Activated CD4-positive, alpha-beta T cell treated with anti-CD3 and anti-CD28 coated beads for 4 hours (primary cell): ENCODE measurements around the gene OR6B1.
"Not testable (repeated sequence)": the region's sequence is repeated elsewhere in the genome, so short reads cannot be mapped to it uniquely, and the experiment has no call there.

Source experiments
- DNase-seq, 2 donors: peaks; one replicate each; pipeline ENCODE4 v3.0.0-alpha.2; 2020

Gene OR6B1

DNA sequence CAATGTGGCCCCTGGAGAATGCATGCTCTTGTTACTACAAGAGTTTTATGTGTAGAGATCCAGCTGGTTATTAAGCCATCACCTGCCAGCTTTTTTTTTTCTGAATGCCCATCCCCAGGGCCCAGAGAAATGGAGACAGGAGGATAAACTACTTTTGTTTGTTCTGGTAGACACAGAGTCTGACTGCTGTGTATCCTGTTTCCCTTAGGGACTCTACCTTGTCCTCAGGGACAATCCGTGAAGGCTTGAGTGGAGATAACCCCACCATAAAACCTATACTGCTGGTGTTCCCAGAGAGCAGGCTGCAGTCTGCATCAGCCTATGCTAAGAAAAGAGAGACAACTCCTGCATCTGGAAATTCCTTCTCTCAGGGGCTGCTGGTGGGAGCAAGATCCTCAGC is 48.5 kb downstream of the OR6B1 start, which contains the start of gene OR2A5:
Gene OR2A5, plus strand, starts transcription at position 301 of the 400 bp plus-strand sequence. CDS start 1,454 bp downstream, outside the sequence.
- DNase-seq: no peak

DNA sequence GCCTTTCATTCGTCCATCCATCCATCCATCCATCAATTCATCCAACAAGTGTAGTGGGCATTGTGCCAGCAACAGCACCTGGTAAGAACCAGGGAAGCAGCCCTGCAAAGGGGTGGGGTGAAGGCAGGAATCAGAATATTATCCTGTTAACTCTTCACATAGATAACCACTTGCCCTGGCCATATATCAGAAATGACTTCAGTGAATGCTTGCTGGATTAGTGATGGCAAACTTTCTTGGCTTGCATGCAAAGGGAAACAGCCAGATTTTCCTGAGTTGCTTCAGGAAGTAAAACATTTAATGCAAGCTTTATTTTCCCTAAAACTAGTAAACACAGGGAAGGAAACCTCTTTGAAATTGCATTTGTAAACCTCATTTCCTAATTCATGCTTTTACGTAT is 49.4 kb downstream of the OR6B1 start:
- no peak for DNase-seq

DNA sequence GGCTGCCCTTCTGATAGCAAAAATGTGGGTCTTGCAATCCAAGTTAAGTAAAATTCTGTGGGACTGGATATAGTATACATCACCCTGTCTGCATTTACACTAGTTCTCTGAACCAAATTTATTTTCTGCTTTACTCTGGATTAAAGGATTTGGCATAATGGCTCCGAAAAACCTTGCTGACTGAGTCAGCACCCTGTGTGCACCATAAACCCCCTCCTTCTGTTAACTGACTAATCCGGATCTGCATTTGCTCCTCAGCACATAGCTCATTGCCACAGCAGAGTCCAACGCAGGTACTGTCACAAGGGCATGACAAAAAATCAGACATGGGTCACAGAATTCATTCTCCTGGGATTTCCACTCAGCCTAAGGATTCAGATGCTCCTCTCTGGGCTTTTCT is 50.0 kb downstream of the OR6B1 start:
- DNase-seq: no peak

DNA sequence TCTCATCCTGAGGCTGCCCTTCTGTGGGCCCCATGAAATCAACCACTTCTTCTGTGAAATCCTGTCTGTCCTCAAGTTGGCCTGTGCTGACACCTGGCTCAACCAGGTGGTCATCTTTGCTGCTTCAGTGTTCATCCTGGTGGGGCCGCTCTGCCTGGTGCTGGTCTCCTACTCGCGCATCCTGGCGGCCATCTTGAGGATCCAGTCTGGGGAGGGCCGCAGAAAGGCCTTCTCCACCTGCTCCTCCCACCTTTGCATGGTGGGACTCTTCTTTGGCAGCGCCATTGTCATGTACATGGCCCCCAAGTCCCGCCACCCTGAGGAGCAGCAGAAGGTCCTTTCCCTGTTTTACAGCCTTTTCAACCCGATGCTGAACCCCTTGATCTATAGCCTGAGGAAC is 50.8 kb downstream of the OR6B1 start:
- DNase-seq: not testable (repeated sequence)

DNA sequence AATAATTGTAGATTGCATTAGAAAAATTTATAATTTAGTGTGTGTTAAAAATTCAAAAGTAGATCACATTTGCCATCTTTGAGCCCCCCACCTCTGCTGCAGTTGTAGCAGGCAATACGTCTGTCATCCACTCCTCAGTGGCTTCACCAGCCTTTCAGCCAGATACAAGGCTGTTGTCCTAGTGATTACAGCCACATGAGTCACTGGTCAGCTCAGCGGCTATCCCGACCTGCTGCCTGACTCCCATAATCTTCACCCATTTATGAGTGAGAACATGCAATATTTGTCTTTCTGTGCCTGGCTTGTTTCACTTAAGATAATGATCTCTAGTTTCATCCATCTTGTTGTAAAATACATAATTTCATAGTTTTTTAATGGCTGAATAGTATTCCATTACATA is 57.8 kb downstream of the OR6B1 start:
- no peak for DNase-seq
